ENCODE results near the gene RBM14.
"Not testable (repeated sequence)": the region's sequence is repeated elsewhere in the genome, so short reads cannot be mapped to it uniquely, and the experiment has no call there.

The RBM14 gene

DNA sequence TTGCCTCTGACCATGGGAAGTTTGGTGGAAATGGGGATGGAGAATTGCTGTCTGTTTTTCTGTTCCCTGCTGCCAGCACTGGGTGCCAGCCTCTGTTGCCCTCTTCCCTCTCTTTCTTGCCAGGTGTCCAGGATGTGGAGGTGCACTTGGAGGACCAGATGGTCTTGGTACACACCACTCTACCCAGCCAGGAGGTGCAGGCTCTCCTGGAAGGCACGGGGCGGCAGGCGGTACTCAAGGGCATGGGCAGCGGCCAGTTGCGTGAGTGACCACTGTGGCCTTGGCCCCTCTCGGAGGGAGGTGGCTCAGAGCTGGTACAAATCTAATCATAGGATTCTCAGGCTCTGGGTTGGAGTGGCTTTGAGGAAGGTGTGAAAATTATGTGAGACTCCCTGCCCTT lies 17.4 kb upstream of the RBM14 start:
- DNase-seq = no peak

GRCh38 chr11:66600219-66600618 lies 16.2 kb upstream of the RBM14 start:
- no peak for DNase-seq

DNA sequence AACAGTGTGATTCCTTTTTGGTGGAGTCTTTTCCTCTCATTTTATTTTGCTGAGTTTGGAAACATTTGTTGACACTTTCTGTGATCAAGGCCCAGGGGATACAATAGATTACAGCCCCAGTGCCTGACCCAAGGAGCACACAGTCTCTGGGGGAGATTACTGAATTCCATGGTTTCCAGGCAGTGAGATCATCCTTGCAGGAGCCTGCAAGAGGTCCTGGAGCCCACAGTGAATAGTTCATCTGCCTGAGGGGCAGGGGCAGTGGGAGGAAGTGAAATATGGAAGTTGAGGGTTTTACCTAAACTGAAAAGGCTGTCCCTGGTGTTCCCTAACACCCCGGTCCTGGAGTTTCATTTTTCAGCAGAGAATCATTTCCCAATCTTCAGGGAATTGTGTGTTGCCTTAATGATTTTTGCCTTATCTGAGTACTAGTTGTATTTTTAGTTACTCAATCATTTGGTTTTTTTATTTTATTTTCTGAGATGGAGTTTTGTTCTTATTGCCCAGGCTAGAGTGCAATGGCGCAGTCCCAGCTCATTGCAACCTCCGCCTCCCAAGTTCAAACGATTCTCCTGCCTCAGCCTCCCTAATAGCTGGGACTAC lies 15.7 kb upstream of the RBM14 start:
- DNase-seq = no peak

DNA sequence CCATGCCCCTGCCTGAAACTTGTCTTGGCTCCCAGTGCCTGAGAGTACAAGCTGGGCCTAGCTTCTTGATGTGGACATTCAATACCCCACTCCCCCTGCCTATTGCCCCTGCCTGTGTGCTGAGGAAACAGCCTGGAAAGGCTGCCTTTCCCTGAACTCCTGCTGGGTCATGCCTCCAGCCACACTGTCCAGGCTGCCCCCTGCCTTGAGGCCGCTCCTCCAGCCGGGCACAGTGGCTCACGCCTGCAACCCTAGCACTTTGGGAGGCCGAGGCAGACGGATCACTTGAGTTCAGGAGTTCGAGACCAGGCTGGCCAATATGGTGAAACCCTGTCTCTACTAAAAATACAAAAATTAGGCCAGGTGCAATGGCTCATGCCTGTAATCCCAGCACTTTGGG lies 13.4 kb upstream of the RBM14 start:
- no peak for DNase-seq

- DNase-seq = no peak
Observed at GRCh38 chr11:66604155-66604554, 12.3 kb upstream of the RBM14 start.

DNA sequence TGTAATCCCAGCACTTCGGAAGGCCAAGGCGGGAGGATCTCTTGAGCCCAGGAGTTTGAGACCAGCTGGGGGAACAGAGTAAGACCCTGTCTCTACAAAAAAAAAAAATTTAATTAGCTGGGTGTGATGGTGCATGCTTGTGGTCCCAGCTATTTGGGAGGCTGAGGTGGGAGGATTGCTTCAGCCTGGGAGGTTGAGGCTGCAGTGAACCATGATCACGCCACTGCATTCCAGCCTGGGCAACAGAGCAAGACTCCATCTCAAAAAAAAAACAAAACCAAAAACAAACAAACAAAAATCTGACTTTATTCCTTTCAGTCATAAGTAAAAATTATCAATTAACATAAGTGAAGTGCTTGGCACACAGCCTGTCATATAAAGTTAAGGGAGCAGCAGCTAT lies 9.8 kb upstream of the RBM14 start:
- DNase-seq = not testable (repeated sequence)

DNA sequence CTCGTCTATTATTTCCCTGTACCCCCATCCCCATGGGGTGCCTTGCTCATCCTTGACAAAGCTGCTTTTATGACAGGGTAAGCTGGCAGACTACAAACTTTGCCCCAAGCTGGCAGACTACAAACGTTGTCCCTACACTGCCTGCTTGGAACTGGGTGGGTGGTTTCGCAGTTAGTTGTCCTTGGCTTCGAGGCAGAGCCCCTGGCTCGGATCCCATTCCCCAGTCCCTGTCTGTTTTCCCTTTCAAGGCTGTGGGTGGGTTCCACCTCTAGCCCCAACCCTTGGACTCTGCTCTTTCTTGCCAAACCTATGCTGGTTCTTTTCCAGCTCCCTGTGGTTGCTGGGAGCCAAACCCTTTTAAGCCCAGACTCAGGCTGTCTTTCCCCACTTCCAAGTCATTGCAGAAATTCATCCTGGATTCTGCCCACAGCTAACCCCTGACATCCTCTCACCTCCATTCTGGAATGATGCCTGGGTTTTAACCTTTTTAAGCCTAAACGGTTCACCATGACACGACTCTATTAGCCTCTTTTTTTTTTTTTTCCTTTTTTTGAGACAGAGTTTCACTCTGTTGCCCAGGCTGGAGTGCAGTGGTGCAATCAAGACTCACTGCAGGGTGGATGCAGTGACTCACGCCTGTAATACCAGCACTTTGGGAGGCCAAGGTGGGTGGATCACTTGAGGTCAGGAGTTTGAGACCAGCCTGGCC lies 9.2 kb upstream of the RBM14 start:
- peak in 38 of 58 donors; percentile 2 to 79 (median 30) for DNase-seq

DNA sequence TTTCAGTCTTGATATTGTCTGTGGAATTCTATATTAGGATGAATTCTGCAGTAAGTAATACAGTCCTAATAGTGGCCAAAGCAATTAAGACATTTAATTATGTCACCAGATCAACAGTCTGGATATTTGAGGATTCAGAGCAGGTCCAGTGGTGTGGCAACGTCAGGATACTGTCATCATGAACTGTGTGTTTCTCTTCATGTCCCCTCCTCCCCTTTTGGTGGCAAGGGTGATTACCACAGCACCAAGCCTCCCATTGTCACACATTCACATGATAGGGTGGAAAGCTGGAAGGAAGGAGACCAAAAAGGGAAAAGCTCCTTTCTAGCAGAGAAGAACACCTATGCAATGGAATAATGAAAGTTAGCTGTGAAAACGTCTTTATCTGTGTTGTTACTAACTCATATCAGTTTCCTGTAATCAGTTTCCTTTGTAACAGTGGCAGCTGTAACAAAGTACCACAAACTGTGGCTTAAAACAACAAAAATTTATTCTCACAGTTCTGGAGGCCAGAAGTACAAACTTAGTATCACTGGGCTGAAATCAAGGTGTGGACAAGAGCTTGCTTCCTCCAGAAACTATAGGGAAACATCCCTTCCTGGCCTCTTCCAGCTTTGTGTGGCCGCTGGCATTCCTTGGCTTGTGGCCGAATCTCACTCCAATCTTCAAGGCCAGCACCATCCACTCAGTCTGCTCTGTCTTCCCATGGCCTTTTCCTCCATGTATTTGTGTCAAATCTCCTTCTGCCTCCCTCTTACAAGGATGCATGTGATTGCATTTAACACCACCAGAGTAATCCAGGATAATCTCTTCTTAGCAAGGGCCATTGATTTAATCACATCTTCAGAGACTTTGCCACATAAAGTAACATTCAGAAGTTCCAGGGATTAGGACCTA lies 6.5 kb upstream of the RBM14 start:
- no peak for DNase-seq

GRCh38 chr11:66612458-66612857 lies 4.0 kb upstream of the RBM14 start:
- no peak for DNase-seq

- no peak for DNase-seq
Observed at GRCh38 chr11:66614073-66614472, 2.4 kb upstream of the RBM14 start.

GRCh38 chr11:66617155-66617834 lies 865 bp downstream of the RBM14 start:
- peak in 16 of 58 donors; percentile 13 to 81 (median 68) for DNase-seq

- peak in 3 of 58 donors; percentile 9 to 32 (median 14) for DNase-seq
Observed at GRCh38 chr11:66619080-66619554, 2.7 kb downstream of the RBM14 start.

- DNase-seq = no peak
Observed at GRCh38 chr11:66624450-66624849, 8.0 kb downstream of the RBM14 start.

- DNase-seq = no peak
Observed at GRCh38 chr11:66625041-66625751, 8.8 kb downstream of the RBM14 start.

GRCh38 chr11:66625752-66626149 lies 9.3 kb downstream of the RBM14 start:
- no peak for DNase-seq

GRCh38 chr11:66626382-66626781 lies 10.0 kb downstream of the RBM14 start:
- no peak for DNase-seq

GRCh38 chr11:66626926-66627325 lies 10.5 kb downstream of the RBM14 start:
- DNase-seq = peak in 2 of 58 donors; percentile 10 to 12

DNA sequence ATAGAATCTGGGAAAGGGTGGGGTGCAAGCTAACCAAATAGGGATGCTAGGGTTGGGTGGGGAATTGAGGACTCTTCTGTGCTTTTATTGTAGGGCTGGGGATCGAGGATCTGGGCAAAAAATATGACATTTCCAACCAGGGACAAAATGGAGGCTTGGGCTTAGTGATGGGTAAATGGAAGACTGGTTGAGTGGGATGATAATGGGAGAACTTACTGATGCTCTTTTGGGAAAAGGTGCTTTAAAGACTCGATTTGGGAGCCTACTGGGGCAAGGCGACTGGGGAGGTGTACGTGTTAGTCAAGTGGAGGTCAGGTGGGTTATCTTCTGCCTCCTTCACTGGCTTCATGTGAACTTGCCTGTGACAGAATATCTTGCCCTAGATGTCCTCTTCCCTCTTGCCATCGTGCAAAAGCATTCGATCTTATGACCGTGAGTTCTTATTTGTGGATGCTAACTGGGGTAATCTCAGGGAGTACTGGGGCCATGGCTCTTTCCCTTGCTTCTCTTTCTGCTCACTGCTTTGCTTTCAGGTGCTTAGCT lies 11.7 kb downstream of the RBM14 start:
- no peak for DNase-seq

- no peak for DNase-seq
Observed at GRCh38 chr11:66629356-66629755, 12.9 kb downstream of the RBM14 start.

DNA sequence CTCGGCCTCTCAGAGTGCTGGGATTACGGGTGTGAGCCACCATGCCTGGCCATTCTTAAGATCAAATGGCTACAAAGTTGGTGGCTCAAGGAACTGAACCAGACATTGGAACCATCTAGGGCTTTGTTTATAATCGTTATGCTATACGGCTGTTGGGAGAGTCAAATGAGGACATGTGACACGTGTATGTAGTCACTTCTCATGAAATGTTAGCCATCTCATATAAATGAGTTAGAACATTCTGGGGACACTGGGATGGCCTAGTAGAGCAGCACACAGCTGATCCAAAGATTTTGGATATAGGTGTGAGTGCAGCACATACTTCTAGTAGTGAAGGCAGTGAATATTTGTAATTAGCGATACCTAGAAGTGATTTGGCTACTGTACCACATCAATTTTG lies 15.5 kb downstream of the RBM14 start:
- no peak for DNase-seq

All from anterior cingulate cortex (tissue), 58 donors.